EL (cell line): ENCODE data around the gene CDNF.

Experiments used
- DNase-seq: peaks from one replicate; pipeline ENCODE4 v3.0.0-alpha.2; 2016

Gene CDNF

DNA sequence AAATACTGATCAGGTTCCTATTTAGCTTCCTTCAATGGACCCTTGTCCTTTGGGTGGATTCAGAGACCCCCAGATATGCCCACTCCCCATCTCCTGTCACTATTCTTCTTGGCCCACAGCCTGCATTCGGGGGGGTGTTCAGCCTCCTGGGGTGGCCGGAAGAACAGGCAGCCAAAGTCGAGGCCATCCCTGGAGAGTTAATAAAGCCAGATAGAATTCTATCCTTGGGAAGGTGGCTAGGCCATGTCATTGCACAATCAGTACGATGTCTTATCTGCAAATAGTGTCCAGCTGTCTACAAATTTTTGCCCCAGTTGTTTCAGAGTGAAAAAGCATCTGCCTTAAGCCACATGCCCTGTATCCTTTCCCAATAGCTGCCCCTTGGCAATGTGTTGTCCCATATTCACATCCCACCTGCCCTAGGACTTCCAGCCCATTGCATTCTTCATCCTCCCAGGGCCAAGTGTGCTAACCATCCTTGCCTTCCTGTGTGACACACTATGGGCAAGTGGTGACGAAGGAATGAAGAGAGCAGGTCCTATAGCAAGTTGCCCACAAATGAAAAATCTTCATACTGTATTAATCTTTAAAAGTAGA is 53.3 kb downstream of the CDNF start:
- no peak for DNase-seq

- peak; percentile 96 for DNase-seq
Measured at GRCh38 chr10:14782691-14783363, 55.0 kb downstream of the CDNF start.

DNA sequence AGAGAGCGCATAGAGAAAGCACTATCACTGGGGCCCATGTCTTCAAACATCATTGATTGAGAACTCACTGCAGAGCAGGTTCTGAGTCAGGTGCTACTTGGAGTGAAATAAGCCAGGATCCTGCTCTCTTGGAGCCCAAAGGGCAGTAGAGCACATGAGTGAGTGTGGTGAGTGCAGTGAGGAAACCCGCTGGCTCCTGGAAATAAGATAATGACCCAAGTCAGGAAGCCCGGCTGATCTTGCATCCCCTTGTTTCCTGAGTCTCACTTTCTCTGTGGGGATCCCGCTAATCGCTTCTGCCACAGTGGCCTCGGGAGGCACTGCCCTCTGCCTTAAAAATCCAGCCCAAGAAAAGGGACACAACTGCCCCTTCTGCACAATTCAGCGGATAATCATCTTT is 56.1 kb downstream of the CDNF start:
- no peak for DNase-seq

DNA sequence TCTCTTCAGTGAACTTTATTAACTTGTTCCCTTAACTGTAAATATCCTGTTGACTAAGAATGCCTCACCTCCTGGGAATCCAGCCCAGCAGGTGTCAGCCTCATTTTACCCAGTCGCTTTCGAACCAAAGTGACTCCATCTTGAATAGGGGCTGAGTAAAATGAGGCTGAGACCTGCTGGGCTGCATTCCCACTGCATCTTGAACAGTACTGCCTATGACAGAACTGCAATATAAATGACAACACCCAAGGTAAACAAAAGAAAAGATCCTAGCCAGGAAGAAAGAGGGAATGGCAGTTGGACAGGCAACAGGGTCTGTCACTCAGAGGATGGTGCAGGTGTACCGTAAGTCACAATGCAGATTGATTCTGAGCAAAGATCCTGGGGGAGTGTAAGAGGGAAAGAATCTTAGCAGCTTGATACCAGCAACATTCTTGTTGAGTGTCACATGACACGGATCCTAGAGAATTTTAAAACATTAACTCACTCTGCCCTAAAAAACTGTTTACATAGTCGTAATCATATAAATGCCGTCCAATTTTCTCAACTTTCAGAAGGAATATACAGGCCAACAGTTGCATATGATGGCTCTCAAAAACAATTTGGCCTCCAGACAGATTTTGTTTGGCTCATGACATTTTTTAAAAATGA is 58.7 kb downstream of the CDNF start:
- peak; percentile 86 for DNase-seq

DNA sequence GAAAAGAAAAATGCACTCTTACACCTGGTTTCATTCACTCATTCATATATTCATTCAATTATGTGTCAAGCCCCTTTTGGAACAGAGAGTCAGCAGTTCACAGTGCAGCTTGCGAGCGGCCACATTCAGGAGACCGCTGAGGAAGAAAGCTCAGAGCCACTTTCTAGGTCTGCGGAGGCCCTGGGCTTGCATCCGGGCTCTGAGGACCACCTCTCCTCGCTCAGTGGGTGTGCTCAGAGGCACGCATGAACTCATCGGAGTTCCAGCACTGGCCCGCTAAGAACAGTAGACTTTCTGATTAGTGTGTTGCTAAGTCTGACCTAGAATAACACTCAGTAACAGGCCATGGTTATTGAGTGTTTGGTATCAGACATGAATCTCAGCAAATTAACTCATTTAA is 61.3 kb downstream of the CDNF start:
- no peak for DNase-seq

- no peak for DNase-seq
Measured at GRCh38 chr10:14775656-14776055, 62.2 kb downstream of the CDNF start.

DNA sequence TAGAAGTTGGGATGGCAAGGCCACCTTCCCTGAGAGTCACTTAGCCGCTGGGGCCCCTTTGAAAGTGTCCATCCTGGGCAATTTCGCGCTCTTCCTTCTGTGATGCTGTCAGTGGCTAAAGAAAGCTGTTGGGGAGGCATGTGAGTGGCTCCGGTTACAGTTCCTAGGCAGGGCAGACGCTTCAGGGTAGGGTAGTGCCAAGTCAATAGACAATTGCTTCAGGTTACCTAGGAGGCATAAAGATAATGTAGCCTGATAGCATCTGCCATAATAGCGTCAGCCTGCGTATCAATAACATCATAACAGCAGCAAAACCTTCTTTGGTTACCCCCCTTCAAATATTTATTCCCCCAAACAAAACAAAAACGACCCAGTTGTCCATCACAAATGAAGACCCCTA is 63.0 kb downstream of the CDNF start, which contains the start of gene FAM107B:
Gene FAM107B (minus strand): TSS at position 101 of the 400 bp plus-strand sequence. CDS start 234 bp downstream, outside the sequence.
- no peak for DNase-seq

- DNase-seq, result no peak
Measured at GRCh38 chr10:14774214-14774580, 63.6 kb downstream of the CDNF start.

DNA sequence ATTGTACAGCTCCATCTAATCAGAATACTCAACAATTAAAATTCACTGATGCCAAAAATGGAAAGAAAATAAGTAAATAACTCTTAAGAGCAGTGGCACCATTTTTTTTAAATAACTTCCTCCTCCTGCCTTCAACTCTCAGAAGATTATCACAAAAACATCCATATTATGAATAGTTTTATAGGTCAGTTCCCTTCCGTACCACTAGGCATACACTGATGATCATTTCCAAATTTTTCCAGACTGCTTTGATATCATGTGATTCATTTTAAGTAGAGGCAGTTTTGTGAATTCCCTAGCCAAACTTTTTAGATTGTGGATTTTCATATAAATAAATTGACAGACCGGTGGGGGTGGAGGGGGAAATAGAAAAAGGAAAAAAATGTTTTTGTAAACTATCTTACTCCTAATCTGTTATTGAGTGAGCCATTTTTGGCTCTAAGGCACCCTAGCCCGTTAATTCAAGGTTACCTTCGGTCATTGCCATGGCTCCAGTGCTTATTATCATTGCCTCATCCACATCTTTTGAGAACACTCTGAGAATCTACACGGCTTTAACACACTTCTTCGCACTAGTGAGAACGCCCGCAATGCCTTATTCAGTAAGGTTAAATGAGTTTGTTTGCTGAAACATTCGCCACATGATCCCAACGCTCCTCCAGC is 64.2 kb downstream of the CDNF start:
- DNase-seq, result no peak

DNA sequence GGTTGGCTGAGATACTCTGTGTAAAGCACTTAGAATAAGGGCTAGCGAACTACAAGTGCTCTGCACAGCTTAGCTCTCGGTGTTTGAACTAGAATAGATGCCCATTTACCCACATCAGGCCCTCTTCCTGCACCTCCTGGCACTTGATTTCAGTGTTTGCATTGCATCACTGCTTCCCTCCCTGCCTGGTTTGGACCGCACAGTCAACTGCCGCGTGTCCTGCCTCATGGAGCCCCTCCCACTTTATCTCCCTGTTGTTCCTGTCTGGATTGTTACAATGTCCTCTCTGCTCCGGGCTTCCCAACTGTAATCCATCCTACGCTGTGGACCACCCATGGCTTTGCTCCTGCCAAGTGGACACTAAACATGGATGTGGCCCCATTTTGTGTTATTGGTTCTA is 65.4 kb downstream of the CDNF start:
- DNase-seq, result no peak

- no peak for DNase-seq
Measured at GRCh38 chr10:14770927-14771326, 66.9 kb downstream of the CDNF start.
